HL-60/S4 treated with phorbol 12-myristate 13-acetate at 8.2 ng/mL for 4 days and 3 days (cell line): ENCODE measurements around the gene NEU1.
"Not testable (repeated sequence)": the region's sequence is repeated elsewhere in the genome, so short reads cannot be mapped to it uniquely, and the experiment has no call there.

Source experiments
- in situ Hi-C: fragments of 300-500 bp; cut with MboI; formaldehyde crosslinking; loops from 2 replicates; pipeline ENCODE4 v1.15.0; 2022; ENCODE audit warnings: low sequenced_read_pairs

NEU1 gene

DNA sequence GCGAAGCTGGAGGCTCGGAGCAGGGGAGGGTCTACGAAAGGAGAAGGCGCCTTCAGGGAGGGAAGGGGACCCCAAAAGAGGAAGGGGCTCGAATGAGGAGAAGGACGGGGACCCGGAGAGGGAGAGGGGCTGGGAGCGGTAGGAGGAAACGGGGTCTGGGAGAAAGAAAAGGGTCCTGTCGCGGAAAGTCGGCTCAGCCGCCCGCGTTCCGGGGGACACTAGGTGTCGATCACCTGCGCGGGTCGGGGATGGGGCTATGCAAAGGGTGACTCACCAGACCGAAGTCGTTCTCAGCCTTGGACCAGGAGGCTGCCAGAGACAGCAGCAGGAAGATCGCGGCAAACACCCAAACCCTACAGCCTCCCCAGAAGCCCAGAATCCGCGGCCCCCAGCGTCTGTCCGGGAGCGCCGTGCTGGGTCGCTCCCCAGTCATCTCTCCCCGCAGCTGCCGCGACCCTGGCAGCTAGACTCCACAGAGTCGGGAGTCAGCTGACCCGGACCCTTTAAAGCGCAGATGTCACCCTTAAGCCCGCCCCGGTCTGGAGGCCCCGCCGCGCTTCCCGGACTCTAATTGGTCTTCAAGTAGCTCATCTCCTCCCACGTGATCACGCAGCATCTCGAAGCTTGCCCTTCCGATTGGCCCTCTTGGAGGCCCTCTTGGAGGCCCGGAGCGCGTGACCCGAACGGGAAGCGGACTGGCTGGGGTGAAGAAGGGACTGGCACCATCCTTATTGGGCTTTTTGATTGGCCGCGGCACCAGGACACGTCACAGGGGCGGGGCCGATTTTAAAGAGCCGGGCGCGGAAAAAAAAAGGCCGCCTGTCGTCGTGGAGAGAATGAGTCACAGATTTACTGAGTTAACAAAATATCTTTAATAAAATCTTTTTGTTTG is at the start of gene NEU1:
Gene NEU1 (minus strand): TSS at position 478 of the 892 bp plus-strand sequence. CDS start 45 bp downstream, at position 433.
- in situ Hi-C loops: no loop called here

DNA sequence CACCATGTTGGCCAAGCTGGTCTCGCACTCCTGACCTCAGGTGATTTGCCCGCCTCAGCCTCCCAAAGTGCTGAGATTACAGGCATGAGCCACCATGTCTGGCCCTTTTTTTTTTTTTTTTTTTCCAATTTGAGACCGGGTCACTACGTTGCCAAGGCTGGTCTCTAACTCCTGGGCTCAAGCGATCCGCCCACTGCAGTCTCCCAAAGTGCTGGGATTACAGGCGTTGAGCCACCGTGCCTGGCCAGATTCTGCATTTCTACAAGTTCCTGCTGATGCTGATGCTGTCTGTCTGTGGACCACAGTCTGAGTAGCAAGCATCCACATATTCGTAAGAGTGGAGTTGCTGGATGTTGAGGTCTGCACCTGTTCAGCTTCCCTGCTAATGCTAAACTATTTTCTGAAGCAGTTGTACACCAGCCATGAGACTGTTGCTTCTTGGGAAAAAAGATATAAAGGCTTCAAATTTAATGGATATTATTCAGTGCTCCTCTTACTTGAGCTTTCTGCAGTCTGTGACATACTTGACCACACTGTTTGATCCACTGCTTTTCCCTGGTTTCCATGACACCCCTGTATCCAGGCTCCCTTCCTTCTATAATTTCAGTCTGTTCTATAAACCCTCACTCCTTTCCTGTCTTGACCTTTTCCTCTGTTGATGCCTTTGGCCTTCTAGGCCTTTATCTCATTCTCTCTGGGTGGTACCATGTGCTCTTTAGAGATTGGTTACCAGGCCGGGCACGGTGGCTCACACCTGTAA is 49.4 kb upstream of the NEU1 start:
- in situ Hi-C loops: no loop called here

GRCh38 chr6:31909298-31909697 is 46.7 kb upstream of the NEU1 start:
- in situ Hi-C loops: not testable (repeated sequence)

DNA sequence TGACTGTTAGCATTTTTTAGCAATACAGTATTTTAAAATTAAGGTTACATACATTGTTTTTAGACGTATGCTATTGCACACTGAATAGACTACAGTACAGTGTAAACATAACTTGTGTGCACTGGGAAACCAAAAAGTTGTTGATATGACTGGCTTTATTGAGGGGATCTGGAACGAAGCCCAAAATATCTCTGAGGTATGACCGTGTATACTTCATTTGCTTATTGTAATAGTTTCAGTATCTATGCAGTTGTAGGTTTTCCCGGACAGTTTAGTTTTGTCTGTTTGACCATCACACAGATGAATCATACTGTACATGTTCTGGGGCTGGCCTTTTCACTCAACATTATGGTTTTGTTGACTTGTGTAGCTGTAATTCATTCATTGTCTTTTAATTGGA is 46.2 kb upstream of the NEU1 start:
- in situ Hi-C loops: no loop called here

DNA sequence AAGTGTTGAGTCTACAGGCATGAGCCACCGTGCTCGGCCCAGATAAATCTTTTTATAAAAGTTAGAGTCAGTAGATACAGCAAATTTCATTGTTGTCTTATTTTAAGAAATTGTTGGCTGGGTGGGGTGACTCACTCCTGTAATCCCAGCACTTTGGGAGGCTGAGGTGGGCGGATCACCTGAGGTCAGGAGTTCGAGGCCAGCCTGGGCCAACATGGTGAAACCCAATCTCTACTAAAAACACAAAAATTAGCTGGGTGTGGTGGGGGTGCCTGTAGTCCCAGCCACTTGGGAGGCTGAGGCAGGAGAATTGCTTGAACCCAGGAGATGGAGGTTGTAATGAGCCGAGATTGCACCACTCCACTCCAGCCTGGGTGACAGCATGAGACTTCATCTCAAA is 45.6 kb upstream of the NEU1 start:
- in situ Hi-C loops: not testable (repeated sequence)

GRCh38 chr6:31907158-31907813 is 44.7 kb upstream of the NEU1 start:
- in situ Hi-C loops: no loop called here

GRCh38 chr6:31906727-31907126 is 44.1 kb upstream of the NEU1 start:
- in situ Hi-C loops: not testable (repeated sequence)

DNA sequence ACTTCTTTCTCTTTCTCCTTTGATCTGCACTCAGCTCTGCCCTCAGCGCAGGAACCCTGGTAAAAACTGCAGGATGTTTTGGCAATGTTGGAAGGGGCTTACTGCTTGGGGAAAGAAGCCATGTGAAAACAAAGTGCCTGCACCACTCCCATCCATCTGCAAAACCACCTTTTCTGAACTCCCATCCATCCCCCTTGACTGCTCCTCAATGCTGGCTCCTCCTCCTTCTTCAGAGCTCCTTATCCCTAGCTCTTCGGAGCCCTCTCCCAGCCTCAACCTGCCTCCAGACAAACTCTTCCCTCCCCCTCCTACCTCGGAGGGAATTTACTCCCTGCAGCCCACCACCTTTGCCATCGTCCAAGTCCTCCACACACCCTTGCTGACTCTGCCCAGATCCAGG is 43.5 kb upstream of the NEU1 start:
- in situ Hi-C loops: no loop called here

DNA sequence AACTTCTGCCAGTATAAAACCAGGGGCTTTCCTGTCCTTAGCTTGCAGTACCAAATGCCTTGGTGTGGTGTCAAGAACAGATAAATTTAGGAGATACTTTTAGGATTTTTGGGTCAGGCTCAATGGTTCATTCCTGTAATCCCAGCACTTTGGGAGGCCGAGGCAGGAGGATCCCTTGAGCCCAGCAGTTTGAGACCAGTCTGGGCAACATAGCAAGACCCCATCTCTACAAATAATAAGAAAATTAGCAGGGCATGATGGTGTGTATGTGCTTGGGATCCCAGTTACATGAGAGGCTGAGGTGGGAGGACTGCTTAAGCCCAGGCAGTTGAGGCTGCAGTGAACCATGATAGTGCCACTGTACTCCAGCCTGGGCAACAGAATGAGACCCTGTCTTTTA is 42.4 kb upstream of the NEU1 start:
- in situ Hi-C loops: no loop called here

DNA sequence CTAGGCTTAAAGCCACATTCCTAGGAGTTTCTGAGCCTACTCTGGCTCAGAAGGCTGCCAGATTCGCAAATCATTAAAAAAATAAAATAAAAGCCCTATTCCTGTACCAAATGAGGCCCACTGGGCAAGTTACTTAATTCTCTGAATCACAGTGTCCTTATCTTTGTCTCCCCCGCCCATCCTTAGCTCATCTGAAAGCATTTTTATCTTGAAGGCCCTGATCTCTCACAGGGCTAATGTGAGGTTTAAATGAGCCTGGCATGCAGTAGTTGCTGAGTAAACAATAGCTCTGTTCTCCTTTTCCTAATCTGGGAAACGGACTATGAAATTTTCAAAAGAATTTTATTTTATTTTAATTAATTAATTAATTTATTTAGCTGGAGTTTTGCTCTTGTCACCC is 41.3 kb upstream of the NEU1 start:
- in situ Hi-C loops: no loop called here

DNA sequence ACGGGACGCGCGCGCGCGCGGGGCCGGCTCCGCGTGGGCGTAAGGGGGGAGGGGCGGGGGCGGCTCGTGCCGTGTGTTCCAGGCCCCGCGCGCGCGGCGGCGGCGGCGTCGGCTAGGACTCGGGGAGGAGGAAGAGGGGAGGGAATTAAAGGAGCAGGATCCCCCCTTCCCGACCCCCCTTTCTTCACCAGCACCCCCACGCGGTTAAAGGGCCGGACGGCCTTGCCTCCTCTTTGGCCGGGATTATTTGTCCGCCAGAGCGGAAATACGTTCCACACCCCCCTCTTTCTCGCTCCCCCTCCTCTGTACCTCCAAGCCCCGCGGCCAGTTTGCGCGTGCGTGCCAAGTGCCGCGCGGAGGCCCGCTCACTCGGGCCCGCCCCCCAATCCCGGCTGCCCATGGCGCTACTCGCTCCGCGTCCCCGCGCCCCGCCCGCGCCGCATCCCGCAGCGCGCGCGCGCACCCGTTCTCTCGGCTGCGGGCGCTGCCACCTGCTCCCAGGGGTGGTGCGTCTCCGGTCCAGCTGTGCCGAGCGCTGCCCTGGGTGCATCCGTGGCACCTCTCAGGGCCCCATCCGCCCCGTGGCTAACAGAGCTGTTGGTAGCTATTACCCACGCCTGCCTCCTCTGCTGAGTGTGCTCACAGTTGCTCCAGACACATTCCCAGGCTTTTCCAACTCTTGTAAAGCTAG is 39.5 kb upstream of the NEU1 start, which contains the start of gene ZBTB12:
Gene ZBTB12 (minus strand): TSS at position 134 of the 691 bp plus-strand sequence. CDS start 781 bp downstream, outside the sequence.
- in situ Hi-C loops: no loop called here

- in situ Hi-C loops: no loop called here
Measured at GRCh38 chr6:31901415-31901952, 38.9 kb upstream of the NEU1 start.

- in situ Hi-C loops: no loop called here
Measured at GRCh38 chr6:31900917-31901414, 38.3 kb upstream of the NEU1 start.

DNA sequence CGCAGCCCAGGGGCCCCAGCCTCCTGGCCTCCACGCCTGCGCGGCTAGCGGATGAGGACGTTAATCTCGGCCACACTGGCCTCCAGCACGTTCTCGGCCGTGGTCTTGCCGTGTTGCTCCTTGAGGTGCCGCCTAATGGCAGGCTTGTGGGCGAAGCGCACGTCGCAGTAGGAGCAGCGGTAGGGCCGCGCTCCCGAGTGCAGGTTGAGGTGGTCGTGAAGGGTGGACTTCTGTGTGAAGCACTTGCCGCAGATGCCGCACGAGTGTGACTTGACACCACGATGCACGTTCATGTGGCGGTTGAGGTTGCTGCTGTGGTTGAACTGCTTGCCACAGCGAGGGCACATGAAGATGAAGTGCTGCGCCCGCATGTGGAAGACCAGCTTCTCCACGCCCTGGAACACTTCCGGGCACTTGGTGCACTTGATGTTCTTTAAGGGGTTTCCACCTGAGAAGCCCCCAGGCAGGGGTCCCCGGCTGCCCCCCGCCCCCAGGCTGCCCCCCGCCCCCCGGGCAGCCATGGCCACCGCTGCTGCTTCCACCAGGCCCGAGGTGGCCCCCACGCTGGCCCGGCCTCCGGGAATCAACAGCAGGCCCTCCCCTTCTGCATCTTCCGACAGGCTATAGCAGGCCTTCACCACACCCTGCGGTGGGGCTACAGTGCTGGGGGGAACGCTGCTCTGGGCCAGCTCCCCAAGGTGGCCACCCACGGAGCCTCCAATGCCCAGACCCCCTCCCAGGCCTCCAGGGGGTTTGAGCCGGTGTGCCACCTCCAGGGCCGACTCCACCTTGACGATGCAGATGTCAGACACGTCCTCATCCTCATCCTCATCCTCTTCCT is 37.5 kb upstream of the NEU1 start:
- in situ Hi-C loops: no loop called here

GRCh38 chr6:31899215-31899614 is 36.6 kb upstream of the NEU1 start:
- in situ Hi-C loops: no loop called here

GRCh38 chr6:31898383-31899011 is 35.9 kb upstream of the NEU1 start:
- in situ Hi-C loops: no loop called here

GRCh38 chr6:31897612-31898382 is 35.2 kb upstream of the NEU1 start, which contains the start of gene EHMT2:
TSS of gene EHMT2 (minus strand) at chr6:31897698. CDS start at chr6:31897677, 21 bp downstream.
- in situ Hi-C loops: no loop called here
